ENCODE measurements around the gene TSEN2. TPM values are rescaled to one million over a fixed set of nuclear protein-coding genes. Genes with fewer than 3 reads are reported as not detected.
"Not testable (repeated sequence)": the region's sequence is repeated elsewhere in the genome, so short reads cannot be mapped to it uniquely, and the experiment has no call there.

Gene TSEN2
- total and polyA plus RNA-seq, 7 experiments from 2014 or later: 12.1 to 27.5 (median 13.9) TPM

GRCh38 chr3:12446298-12446697 is 38.0 kb upstream of the TSEN2 start:
- H3K36me3 Mint-ChIP-seq: no peaks in the 10 kb centered on the region

GRCh38 chr3:12447075-12447474 is 37.2 kb upstream of the TSEN2 start:
- ATAC-seq (no peak), DNase-seq (no peak)
- H3K4me3 ChIP-seq (ENCODE audit: low read length): no peak overlapping the region
- H3K9me3 ChIP-seq (ENCODE audit: control insufficient read depth in 2 of 3, low read length in 3 of 3): no peaks in the 10 kb centered on the region
- Mint-ChIP-seq H3K27me3 (peaks cover 0 to 13% (median 4%) of the 10 kb centered on the region in 5 donors), H3K36me3 (no peaks in the 10 kb centered on the region), H3K4me1 (no peaks in the 10 kb centered on the region), H3K27ac (no peak overlapping the region), H3K9me3 (peaks cover 0 to 3% (median 0%) of the 10 kb centered on the region in 11 donors), H3K4me3 (no peak overlapping the region)
- H3K27me3 ChIP-seq (ENCODE audit: control insufficient read depth in 2 of 2, insufficient read depth in 2 of 2, low read length in 2 of 2): no peaks in the 10 kb centered on the region
- H3K27ac ChIP-seq (ENCODE audit: low read depth, low read length): no peak overlapping the region
- H3K4me1 ChIP-seq (ENCODE audit: control insufficient read depth in 2 of 2, insufficient read depth in 2 of 2, low read length in 2 of 2): no peaks in the 10 kb centered on the region
- intact Hi-C loops (cut with micrococcal nuclease): no loop called here
- ChIA-PET CTCF (no interaction called here), POLR2A (interaction anchor here (0.6 kb wide), 1 partner anchor 32 kb away, joined by 3 read pairs; no protein-coding TSS in a partner anchor)
- H3K36me3 ChIP-seq (ENCODE audit: control insufficient read depth in 2 of 3, insufficient read depth in 3 of 3, low read length in 3 of 3): no peaks in the 10 kb centered on the region

More at GRCh38 chr3:12446298-12446697, 38.0 kb upstream of the TSEN2 start:
- Histone ChIP-seq H3K27me3 (ENCODE audit: control insufficient read depth in 2 of 2, insufficient read depth in 2 of 2, low read length in 2 of 2) (no peaks in the 10 kb centered on the region), H3K9me3 (ENCODE audit: control insufficient read depth in 2 of 3, low read length in 3 of 3) (no peaks in the 10 kb centered on the region), H3K4me1 (ENCODE audit: control insufficient read depth in 2 of 2, insufficient read depth in 2 of 2, low read length in 2 of 2) (no peaks in the 10 kb centered on the region), H3K4me3 (ENCODE audit: low read length) (no peak overlapping the region), H3K36me3 (ENCODE audit: control insufficient read depth in 2 of 3, insufficient read depth in 3 of 3, low read length in 3 of 3) (no peaks in the 10 kb centered on the region), H3K27ac (ENCODE audit: low read depth, low read length) (no peak overlapping the region)
- intact Hi-C loops (cut with micrococcal nuclease): no loop called here
- DNase-seq (no peak), ATAC-seq (no peak)
- Mint-ChIP-seq H3K4me3 (no peak overlapping the region), H3K9me3 (peaks cover 0 to 3% (median 0%) of the 10 kb centered on the region in 11 donors), H3K4me1 (no peaks in the 10 kb centered on the region), H3K27ac (no peak overlapping the region), H3K27me3 (peaks cover 0 to 13% (median 4%) of the 10 kb centered on the region in 5 donors)
- CTCF ChIA-PET: no interaction called here
- POLR2A ChIA-PET: no interaction called here

GRCh38 chr3:12448404-12449202 is 35.7 kb upstream of the TSEN2 start:
- H3K27ac Mint-ChIP-seq; H3K4me3 ChIP-seq (ENCODE audit: low read length); CTCF ChIA-PET; H3K36me3 ChIP-seq (ENCODE audit: control insufficient read depth in 2 of 3, insufficient read depth in 3 of 3, low read length in 3 of 3); H3K9me3 ChIP-seq (ENCODE audit: control insufficient read depth in 2 of 3, low read length in 3 of 3); H3K4me1 ChIP-seq (ENCODE audit: control insufficient read depth in 2 of 2, insufficient read depth in 2 of 2, low read length in 2 of 2); H3K27ac ChIP-seq (ENCODE audit: low read depth, low read length); H3K27me3 Mint-ChIP-seq; intact Hi-C loops (cut with micrococcal nuclease); H3K27me3 ChIP-seq (ENCODE audit: control insufficient read depth in 2 of 2, insufficient read depth in 2 of 2, low read length in 2 of 2); H3K36me3 Mint-ChIP-seq; DNase-seq; H3K9me3 Mint-ChIP-seq; POLR2A ChIA-PET; H3K4me1 Mint-ChIP-seq; ATAC-seq; H3K4me3 Mint-ChIP-seq: not testable (repeated sequence)

- CTCF ChIA-PET: no interaction called here
- Mint-ChIP-seq H3K36me3 (no peaks in the 10 kb centered on the region), H3K27ac (no peak overlapping the region), H3K27me3 (peaks cover 0 to 4% (median 0%) of the 10 kb centered on the region in 5 donors), H3K4me1 (no peaks in the 10 kb centered on the region), H3K9me3 (peaks cover 0 to 7% (median 0%) of the 10 kb centered on the region in 11 donors), H3K4me3 (no peak overlapping the region)
- no peak overlapping the region for H3K4me3 ChIP-seq (ENCODE audit: low read length)
- POLR2A ChIA-PET: no interaction called here
- intact Hi-C loops (cut with micrococcal nuclease): no loop called here
- no peaks in the 10 kb centered on the region for H3K36me3 ChIP-seq (ENCODE audit: control insufficient read depth in 2 of 3, insufficient read depth in 3 of 3, low read length in 3 of 3)
- H3K9me3 ChIP-seq (ENCODE audit: control insufficient read depth in 2 of 3, low read length in 3 of 3): no peaks in the 10 kb centered on the region
- ATAC-seq (no peak), DNase-seq (no peak)
- H3K4me1 ChIP-seq (ENCODE audit: control insufficient read depth in 2 of 2, insufficient read depth in 2 of 2, low read length in 2 of 2): no peaks in the 10 kb centered on the region
- no peaks in the 10 kb centered on the region for H3K27me3 ChIP-seq (ENCODE audit: control insufficient read depth in 2 of 2, insufficient read depth in 2 of 2, low read length in 2 of 2)
- H3K27ac ChIP-seq (ENCODE audit: low read depth, low read length): no peak overlapping the region
Measured at GRCh38 chr3:12449889-12450682, 34.2 kb upstream of the TSEN2 start.

- H3K9me3 Mint-ChIP-seq: peaks cover 0 to 7% (median 0%) of the 10 kb centered on the region in 11 donors
- intact Hi-C loops (cut with micrococcal nuclease): no loop called here
- Histone ChIP-seq H3K4me3 (ENCODE audit: low read length) (no peak overlapping the region), H3K36me3 (ENCODE audit: control insufficient read depth in 2 of 3, insufficient read depth in 3 of 3, low read length in 3 of 3) (no peaks in the 10 kb centered on the region), H3K4me1 (ENCODE audit: control insufficient read depth in 2 of 2, insufficient read depth in 2 of 2, low read length in 2 of 2) (no peaks in the 10 kb centered on the region), H3K9me3 (ENCODE audit: control insufficient read depth in 2 of 3, low read length in 3 of 3) (no peaks in the 10 kb centered on the region), H3K27ac (ENCODE audit: low read depth, low read length) (no peak overlapping the region), H3K27me3 (ENCODE audit: control insufficient read depth in 2 of 2, insufficient read depth in 2 of 2, low read length in 2 of 2) (no peaks in the 10 kb centered on the region)
- H3K4me1 Mint-ChIP-seq: no peaks in the 10 kb centered on the region
- H3K36me3 Mint-ChIP-seq: no peaks in the 10 kb centered on the region
- ATAC-seq: no peak
- no peaks in the 10 kb centered on the region for H3K27me3 Mint-ChIP-seq
- ChIA-PET POLR2A (no interaction called here), CTCF (no interaction called here)
- no peak for DNase-seq
- no peak overlapping the region for H3K4me3 Mint-ChIP-seq
- H3K27ac Mint-ChIP-seq: no peak overlapping the region
Measured at GRCh38 chr3:12451481-12451880, 32.8 kb upstream of the TSEN2 start.

- no peaks in the 10 kb centered on the region for H3K36me3 Mint-ChIP-seq
- Histone ChIP-seq H3K27ac (ENCODE audit: low read depth, low read length) (no peak overlapping the region), H3K4me1 (ENCODE audit: control insufficient read depth in 2 of 2, insufficient read depth in 2 of 2, low read length in 2 of 2) (no peaks in the 10 kb centered on the region), H3K36me3 (ENCODE audit: control insufficient read depth in 2 of 3, insufficient read depth in 3 of 3, low read length in 3 of 3) (no peaks in the 10 kb centered on the region), H3K4me3 (ENCODE audit: low read length) (no peak overlapping the region), H3K9me3 (ENCODE audit: control insufficient read depth in 2 of 3, low read length in 3 of 3) (no peaks in the 10 kb centered on the region), H3K27me3 (ENCODE audit: control insufficient read depth in 2 of 2, insufficient read depth in 2 of 2, low read length in 2 of 2) (no peaks in the 10 kb centered on the region)
- H3K4me1 Mint-ChIP-seq: no peaks in the 10 kb centered on the region
- no peak overlapping the region for H3K27ac Mint-ChIP-seq
- H3K27me3 Mint-ChIP-seq: no peaks in the 10 kb centered on the region
- no peak for DNase-seq
- no peak for ATAC-seq
- intact Hi-C loops (cut with micrococcal nuclease): no loop called here
- H3K9me3 Mint-ChIP-seq: peaks cover 0 to 7% (median 0%) of the 10 kb centered on the region in 11 donors
- no peak overlapping the region for H3K4me3 Mint-ChIP-seq
- CTCF ChIA-PET: no interaction called here
- POLR2A ChIA-PET: no interaction called here
Measured at GRCh38 chr3:12451960-12452359, 32.3 kb upstream of the TSEN2 start.

All from naive thymus-derived CD4-positive, alpha-beta T cell (primary cell).